ENCODE data around the gene CRISP1. TPM values are rescaled to one million over a fixed set of nuclear protein-coding genes. Genes with fewer than 3 reads are reported as not detected.

Gene CRISP1
- total RNA-seq, 2 donors from 2014 or later, result not detected

GRCh38 chr6:49787176-49787575 is 79.2 kb downstream of the CRISP1 start, which contains the start of gene PGK2:
PGK2 (minus strand) TSS chr6:49787285; CDS start chr6:49787187, 98 bp downstream.
- no peak for TF ChIP-seq CTCF (IDR thresholded peaks at IDR 0.05)
- Histone ChIP-seq H3K27ac (no peak within 1 kb of the TSS), H3K4me1 (no peaks in the 10 kb centered on the region), H3K4me3 (no peak within 1 kb of the TSS), H3K27me3 (no peaks in the 10 kb centered on the region), H3K36me3 (no peaks in the 10 kb centered on the region), H3K9me3 (no peaks in the 10 kb centered on the region)
- no peak for DNase-seq (ENCODE audit: low spot score)

- TF ChIP-seq CTCF (IDR thresholded peaks at IDR 0.05), result no peak
- Histone ChIP-seq H3K27ac (no peak overlapping the region), H3K4me1 (no peaks in the 10 kb centered on the region), H3K9me3 (no peaks in the 10 kb centered on the region), H3K27me3 (no peaks in the 10 kb centered on the region), H3K4me3 (no peak overlapping the region), H3K36me3 (no peaks in the 10 kb centered on the region)
- no peak for DNase-seq (ENCODE audit: low spot score)
These were observed 82.1 kb downstream of the CRISP1 start for GRCh38 chr6:49784272-49784671.

Other genes starting within 250 kb of the CRISP1 start
- 1 to 10 TPM; 1.3 to 2.0 TPM for gene RHAG, start 229.7 kb downstream of the CRISP1 start, total RNA-seq
- gene CRISP2, start 153.0 kb downstream of the CRISP1 start, total RNA-seq, result not detected
- gene CRISP3, start 122.1 kb downstream of the CRISP1 start, total RNA-seq, result not detected
- gene PGK2, start 79.2 kb downstream of the CRISP1 start, total RNA-seq, result not detected
- gene DEFB114, start 97.6 kb upstream of the CRISP1 start, total RNA-seq, result not detected
- gene DEFB113, start 103.1 kb upstream of the CRISP1 start, total RNA-seq, result not detected
- not detected for gene DEFB110, start 155.5 kb upstream of the CRISP1 start, total RNA-seq
- not detected for gene DEFB112, start 183.4 kb upstream of the CRISP1 start, total RNA-seq